Subcutaneous adipose tissue (tissue), 4 donors: ENCODE data around the gene DHX29. TPM values are rescaled to one million over a fixed set of nuclear protein-coding genes. Genes with fewer than 3 reads are reported as not detected.

ENCODE experiments used
- total RNA-seq, 4 donors: library from RNA; depleted of rRNA; stranded (reverse); fragments of >200 nt; gene quantifications; one replicate each; pipeline ENCODE4 v1.1.0, GENCODE V29; 2016
- TF ChIP-seq, protein P1 (sequence below): fragments of 450-650 bp; IDR thresholded peaks from one replicate; pipeline ENCODE4 v1.5.1; 2016; ENCODE audit warnings: low read depth, mild to moderate bottlenecking, control low read depth, antibody characterized with exemption, moderate library complexity

Gene DHX29
- total RNA-seq, 4 donors from 2014 or later: 21.3 to 39.5 (median 30.2) TPM

DNA sequence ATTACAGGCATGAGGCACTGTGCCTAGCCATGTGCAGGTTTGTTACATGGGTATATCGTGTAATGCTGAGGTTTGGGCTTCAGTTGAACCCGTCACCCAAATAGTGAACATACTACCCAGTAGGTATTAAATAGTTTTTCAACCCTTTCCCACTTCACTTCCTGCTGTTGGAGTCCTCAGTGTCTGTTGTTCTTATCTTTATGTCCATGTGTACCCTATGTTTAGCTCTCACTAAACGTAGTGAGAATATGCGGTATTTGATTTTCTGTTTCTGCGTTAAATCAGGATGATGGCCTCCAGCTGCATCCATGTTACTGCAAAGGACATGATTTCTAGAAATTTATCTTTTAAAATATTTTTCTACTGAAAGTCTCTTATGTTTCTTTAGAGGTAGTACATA lies 18.1 kb upstream of the DHX29 start:
- TF ChIP-seq, protein P1, sequence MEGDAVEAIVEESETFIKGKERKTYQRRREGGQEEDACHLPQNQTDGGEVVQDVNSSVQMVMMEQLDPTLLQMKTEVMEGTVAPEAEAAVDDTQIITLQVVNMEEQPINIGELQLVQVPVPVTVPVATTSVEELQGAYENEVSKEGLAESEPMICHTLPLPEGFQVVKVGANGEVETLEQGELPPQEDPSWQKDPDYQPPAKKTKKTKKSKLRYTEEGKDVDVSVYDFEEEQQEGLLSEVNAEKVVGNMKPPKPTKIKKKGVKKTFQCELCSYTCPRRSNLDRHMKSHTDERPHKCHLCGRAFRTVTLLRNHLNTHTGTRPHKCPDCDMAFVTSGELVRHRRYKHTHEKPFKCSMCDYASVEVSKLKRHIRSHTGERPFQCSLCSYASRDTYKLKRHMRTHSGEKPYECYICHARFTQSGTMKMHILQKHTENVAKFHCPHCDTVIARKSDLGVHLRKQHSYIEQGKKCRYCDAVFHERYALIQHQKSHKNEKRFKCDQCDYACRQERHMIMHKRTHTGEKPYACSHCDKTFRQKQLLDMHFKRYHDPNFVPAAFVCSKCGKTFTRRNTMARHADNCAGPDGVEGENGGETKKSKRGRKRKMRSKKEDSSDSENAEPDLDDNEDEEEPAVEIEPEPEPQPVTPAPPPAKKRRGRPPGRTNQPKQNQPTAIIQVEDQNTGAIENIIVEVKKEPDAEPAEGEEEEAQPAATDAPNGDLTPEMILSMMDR: no peak

DNA sequence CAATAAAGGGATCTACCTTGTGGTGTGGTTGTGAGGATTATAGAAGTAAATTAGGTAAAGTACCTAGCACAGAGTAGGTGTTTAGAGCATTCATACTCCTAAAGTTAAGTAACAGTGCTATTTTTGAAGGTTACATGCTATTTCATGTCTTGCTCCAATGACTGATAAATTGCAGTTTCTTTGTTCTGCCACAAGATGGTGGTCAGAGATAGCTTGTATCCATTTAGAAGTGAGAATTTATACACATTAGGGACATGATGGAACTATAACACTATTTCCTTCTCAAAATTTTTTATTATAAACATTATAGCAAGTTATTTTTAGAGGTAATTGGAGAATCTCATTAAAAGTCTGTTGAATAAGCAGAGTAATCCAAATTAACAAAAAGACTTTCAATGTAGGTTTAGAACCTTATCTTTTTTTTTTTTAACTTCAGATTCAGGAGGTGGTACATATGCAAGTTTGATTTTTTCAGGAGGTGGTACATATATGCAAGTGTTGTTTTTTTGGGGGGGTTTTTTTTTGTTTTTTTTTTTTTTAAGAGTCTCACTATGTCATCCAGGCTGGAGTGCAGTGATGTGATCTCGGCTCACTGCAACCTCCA lies 17.4 kb upstream of the DHX29 start:
- TF ChIP-seq, protein P1: no peak

DNA sequence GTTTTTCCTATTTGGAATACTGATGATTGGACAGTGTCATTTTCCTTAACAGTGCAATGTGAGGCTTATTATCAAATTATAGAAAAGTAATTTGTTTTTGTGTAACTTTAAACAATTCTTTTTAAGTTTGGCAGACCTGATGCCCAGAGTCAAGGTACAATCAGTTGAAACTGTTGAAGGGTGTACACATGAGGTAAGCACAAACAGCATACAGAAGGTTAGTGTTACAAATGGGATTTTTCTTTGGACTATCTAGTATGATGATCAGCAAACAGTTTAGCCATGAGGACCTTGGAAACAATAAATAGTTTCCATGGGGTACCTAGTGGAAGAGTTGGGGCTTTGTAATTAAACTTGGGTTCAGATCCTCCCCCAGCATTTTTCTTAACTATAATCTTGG lies 16.5 kb upstream of the DHX29 start:
- TF ChIP-seq, protein P1: no peak

DNA sequence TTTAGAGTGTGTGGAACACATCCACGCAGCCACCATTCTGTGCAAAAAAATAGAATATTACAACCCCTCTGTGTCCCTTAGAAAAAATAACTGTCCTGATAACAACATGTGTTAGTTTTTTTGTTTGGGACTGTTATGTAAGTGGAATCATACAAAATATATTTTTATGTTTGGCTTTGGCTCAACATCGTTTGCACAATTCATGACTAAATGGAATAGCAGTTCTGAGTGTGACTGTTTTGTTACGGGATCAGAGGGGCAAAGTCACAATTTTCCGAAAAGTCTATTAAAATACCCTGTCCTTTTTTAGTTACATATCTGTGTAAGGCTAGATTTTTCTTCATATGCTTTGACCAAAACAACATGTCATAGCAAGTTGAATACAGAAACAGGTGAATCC lies 13.1 kb upstream of the DHX29 start:
- TF ChIP-seq, protein P1: no peak

DNA sequence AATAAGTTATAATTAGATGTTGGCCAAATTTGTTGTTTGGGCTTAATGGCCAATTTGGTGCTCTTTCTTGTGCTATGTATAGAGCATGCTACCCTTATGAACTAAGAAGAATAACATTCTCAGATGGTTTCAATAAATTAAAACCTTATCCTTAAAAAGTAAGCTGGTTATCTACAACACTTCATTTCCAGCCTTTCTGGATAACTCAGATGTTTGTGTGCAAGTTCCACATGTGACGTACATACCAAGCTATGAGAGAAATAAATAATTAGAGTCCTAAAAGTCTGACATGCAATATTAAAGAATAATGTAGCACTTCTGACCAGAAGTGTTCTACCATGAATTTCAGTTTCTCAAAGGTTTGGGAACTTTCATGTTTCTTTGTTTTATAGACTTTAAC lies 12.0 kb upstream of the DHX29 start:
- TF ChIP-seq, protein P1: no peak

DNA sequence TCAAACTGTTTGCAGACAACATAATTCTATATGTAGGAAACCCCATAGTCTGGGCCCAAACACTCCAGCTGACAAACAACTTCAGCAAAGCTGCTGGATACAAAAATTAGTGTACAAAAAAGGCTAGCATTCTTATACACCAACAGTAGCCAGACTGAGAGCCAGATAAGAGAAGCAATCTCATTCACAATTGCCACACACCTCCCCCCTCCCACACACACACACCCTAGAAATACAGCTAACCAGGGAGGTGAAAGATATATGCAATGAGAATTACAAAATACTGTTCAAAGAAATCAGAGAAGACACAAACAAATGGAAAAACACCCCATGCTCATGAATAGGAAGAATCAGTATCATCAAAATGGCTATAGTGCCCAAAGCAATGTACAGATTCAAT lies 9.3 kb upstream of the DHX29 start:
- TF ChIP-seq, protein P1: no peak

DNA sequence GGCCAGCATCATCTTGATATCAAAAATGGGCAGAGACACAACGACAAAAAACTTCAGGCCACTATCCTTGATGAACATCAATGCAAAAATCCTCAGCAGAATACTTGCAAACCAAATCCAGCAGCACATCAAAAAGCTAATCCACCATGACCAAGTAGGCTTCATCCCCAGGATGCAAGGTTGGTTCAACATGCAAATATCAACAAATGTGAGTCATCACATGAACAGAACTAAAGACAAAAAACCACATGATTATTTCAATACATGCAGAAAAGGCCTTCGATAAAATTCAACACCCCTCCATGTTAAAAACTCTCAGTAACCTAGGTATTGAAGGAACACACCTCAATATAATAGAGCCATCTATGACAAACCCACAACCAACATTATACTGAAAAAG lies 8.8 kb upstream of the DHX29 start:
- TF ChIP-seq, protein P1: no peak
